K562 (cell line): Measurements from ENCODE around the gene LRRC61. TPM values are rescaled to one million over a fixed set of nuclear protein-coding genes. Genes with fewer than 3 reads are reported as not detected.

Experiments
- ARID3B ChIP-seq: fragments of 250-450 bp; sonication (Bioruptor Pico); IDR thresholded peaks from 2 replicates; pipeline ENCODE4 v1.4.0; 2020; ENCODE audit warnings: borderline replicate concordance
- ATF7 ChIP-seq: fragments of 450-650 bp; IDR thresholded peaks from 2 replicates; pipeline ENCODE4 v1.7.1; 2014; ENCODE audit warnings: mild to moderate bottlenecking, moderate library complexity
- BCL6 ChIP-seq: fragments of 250-450 bp; sonication (Bioruptor Pico); IDR thresholded peaks from 2 replicates; pipeline ENCODE4 v1.4.0; 2020
- CBFA2T3 ChIP-seq: fragments of 450-650 bp; IDR thresholded peaks from 2 replicates; pipeline ENCODE4 v1.6.1; 2017
- ETS2 ChIP-seq: IDR thresholded peaks from 2 replicates; pipeline ENCODE4 v1.6.1; 2016; ENCODE audit warnings: borderline replicate concordance, missing genetic modification characterization, mild to moderate bottlenecking, moderate library complexity, missing compliant biosample characterization; ENCODE audit not compliant: poor library complexity, severe bottlenecking
- GATAD2B ChIP-seq: fragments of 450-650 bp; IDR thresholded peaks from 2 replicates; pipeline ENCODE4 v1.6.1; 2017; ENCODE audit warnings: mild to moderate bottlenecking, borderline replicate concordance
- HDAC3 ChIP-seq: fragments of 450-650 bp; IDR thresholded peaks from 2 replicates; pipeline ENCODE4 v1.6.1; 2018; ENCODE audit warnings: borderline replicate concordance, mild to moderate bottlenecking, moderate library complexity; ENCODE audit not compliant: partially characterized antibody
- HSF4 ChIP-seq: fragments of 250-450 bp; sonication (Bioruptor Pico); IDR thresholded peaks from 2 replicates; pipeline ENCODE4 v2.1.2; 2022; ENCODE audit warnings: mild to moderate bottlenecking, moderate library complexity, borderline replicate concordance
- MLLT1 ChIP-seq, 2 experiments: fragments of 450-650 bp; IDR thresholded peaks; 2 replicates each; pipeline ENCODE4 v1.6.1; 2016
- NFE2L1 ChIP-seq: fragments of 450-650 bp; IDR thresholded peaks from 2 replicates; pipeline ENCODE4 v1.6.1; 2016; ENCODE audit warnings: missing genetic modification characterization, low read depth, mild to moderate bottlenecking, missing compliant biosample characterization, moderate library complexity, borderline replicate concordance
- RAD51 ChIP-seq: fragments of 450-650 bp; IDR thresholded peaks from 2 replicates; pipeline ENCODE4 v1.7.1; 2016; ENCODE audit warnings: low read depth, mild to moderate bottlenecking, borderline replicate concordance
- RBM22 ChIP-seq: fragments of 200-400 bp; formaldehyde crosslinking; IDR thresholded peaks from 2 replicates; pipeline ENCODE4 v1.6.1; 2018; ENCODE audit warnings: low read length, low read depth; ENCODE audit not compliant: poor library complexity, severe bottlenecking
- SIRT6 ChIP-seq: IDR thresholded peaks from one replicate; pipeline ENCODE4 v1.6.1; 2012; ENCODE audit warnings: low read depth, mild to moderate bottlenecking, control low read depth, inconsistent platforms, low read length, moderate library complexity
- SNAPC5 ChIP-seq: fragments of 250-450 bp; sonication (Bioruptor Pico); IDR thresholded peaks from 2 replicates; pipeline ENCODE4 v1.8.0; 2021; ENCODE audit warnings: moderate library complexity, mild to moderate bottlenecking, inconsistent platforms
- ZBTB1 ChIP-seq: sonication (generic); formaldehyde crosslinking; IDR thresholded peaks from 2 replicates; pipeline ENCODE4 v1.8.1; 2023; ENCODE audit warnings: missing genetic modification reagents, low read depth, mild to moderate bottlenecking, borderline replicate concordance
- ZBTB5 ChIP-seq: fragments of 450-650 bp; IDR thresholded peaks from 2 replicates; pipeline ENCODE4 v1.6.1; 2017; ENCODE audit warnings: antibody characterized with exemption
- ZC3H4 ChIP-seq: sonication (generic); formaldehyde crosslinking; IDR thresholded peaks from 2 replicates; pipeline ENCODE4 v1.9.0; 2021; ENCODE audit warnings: missing genetic modification reagents, borderline replicate concordance
- ZNF134 ChIP-seq: fragments of 250-450 bp; sonication (Bioruptor Pico); conservative IDR thresholded peaks from 2 replicates; pipeline ENCODE4 v1.4.0; 2020
- polyA plus RNA-seq, 8 experiments: library from polyadenylated mRNA; depleted of rRNA in 4 of 8; stranded (reverse) in 5 of 8; unstranded in 3 of 8; fragments of >200 nt; fragmentation: Nextera tagmentation in 2 of 8; fragmentation: Illumina TruSeq in 1 of 8; extraction: Ambion mirVana in 2 of 8; extraction: Trizol in 1 of 8; gene quantifications; 2 replicates each; pipeline versions ENCODE4 v1.2.1 to v1.2.3, GENCODE V29; 2011 to 2014; ENCODE audit warnings: inconsistent platforms in 1 of 8, missing spikeins in 1 of 8
- total RNA-seq, 7 experiments: library from RNA; depleted of rRNA in 6 of 7; stranded (reverse); fragments of >200 nt in 6 of 7; fragmentation: Illumina TruSeq in 2 of 7; extraction: Trizol in 2 of 7; gene quantifications; 2 replicates each; pipeline versions ENCODE4 v1.2.1 to v1.2.3, GENCODE V29; 2011 to 2021; ENCODE audit warnings: low replicate concordance in 1 of 7
- TF ChIP-seq, protein P1 (sequence below): fragments of 250-450 bp; sonication (Bioruptor Pico); IDR thresholded peaks from 2 replicates; pipeline ENCODE4 v1.5.0; 2021

The LRRC61 gene
- total and polyA plus RNA-seq, 9 of the 15 experiments (the other 6 are each of a cell fraction or from before 2014, with no cell fraction given), result 1.3 to 55.2 (median 35.2) TPM

DNA sequence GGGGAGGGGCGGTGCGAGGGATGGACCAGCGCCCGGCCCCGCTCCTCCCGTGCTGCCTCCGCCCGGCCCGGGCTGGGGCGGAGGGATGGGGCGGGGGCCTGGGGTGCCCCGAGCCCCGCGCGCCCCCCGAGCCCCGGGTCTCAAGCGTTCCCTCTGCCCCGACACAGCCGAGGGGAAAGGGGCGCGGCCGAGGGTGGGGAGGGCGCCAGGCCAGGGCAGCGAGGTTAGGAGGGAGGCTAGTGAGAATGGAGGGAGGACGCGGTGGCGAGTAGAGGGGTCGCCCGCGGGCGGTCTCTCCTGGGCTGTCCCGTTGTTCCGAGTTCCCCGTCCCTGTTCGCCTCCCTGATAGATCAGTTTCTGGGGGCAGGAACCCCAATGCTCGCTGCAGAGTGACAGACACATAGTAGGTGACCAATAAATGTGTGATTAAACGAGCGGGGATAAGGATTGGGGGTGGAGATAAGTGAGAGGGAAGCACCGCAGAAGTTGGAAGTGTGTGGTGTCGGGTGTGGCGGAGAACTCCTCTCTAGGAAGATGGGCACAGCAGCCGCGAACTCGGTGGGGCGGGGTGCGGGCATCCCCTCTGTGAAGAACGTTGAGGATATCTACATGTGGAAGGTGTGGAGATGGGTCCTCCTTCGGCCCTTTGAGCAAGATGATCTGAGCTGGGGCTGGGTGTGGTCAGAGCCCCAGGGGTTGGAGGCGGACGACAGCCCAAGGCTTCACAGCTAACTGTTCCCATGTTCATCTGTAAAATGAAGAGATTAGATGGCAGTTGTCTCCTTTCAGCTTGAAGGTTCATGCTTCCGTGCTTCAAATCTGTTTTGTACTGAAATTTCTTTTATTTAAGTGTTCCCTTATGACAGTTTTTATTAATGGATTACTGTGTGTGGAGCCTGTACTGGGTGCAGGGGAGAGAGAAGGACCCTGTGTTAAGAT, 56.6 kb downstream of the LRRC61 start (continued):
- TF ChIP-seq NFE2L1 (tag), result no peak
- TF ChIP-seq ARID3B (CRISPR knock-in tag), result no peak
- TF ChIP-seq ZC3H4 (CRISPR knock-in tag), result no peak
- TF ChIP-seq MLLT1 (IDR thresholded peaks at IDR 0.05), result 0 out of 4 replicates have a peak, but pooled peaks of 1 of the 2 experiments have one; percentile 35
- TF ChIP-seq ZNF134 (CRISPR knock-in tag), result no peak
- no peak for TF ChIP-seq RAD51
- TF ChIP-seq ZBTB5, result no peak
- no peak for TF ChIP-seq ETS2 (tag)
- TF ChIP-seq, protein P1, sequence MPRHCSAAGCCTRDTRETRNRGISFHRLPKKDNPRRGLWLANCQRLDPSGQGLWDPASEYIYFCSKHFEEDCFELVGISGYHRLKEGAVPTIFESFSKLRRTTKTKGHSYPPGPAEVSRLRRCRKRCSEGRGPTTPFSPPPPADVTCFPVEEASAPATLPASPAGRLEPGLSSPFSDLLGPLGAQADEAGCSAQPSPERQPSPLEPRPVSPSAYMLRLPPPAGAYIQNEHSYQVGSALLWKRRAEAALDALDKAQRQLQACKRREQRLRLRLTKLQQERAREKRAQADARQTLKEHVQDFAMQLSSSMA (CRISPR knock-in tag), result no peak
- TF ChIP-seq ZBTB1 (CRISPR knock-in tag), result no peak
- no peak for TF ChIP-seq ATF7
- no peak for TF ChIP-seq HDAC3
- 0 out of 2 replicates have a peak, but pooled peaks have one; percentile 2 for TF ChIP-seq CBFA2T3
- no peak for TF ChIP-seq RBM22
- peak; percentile 58; the same call in 1 of the 2 replicates for TF ChIP-seq GATAD2B
- TF ChIP-seq SIRT6, result no peak
- no peak for TF ChIP-seq SNAPC5 (CRISPR knock-in tag)
- no peak for TF ChIP-seq HSF4
- TF ChIP-seq BCL6, result no peak
